Osteoblast (primary cell): ENCODE data around the gene ANKRD55. TPM values are rescaled to one million over a fixed set of nuclear protein-coding genes. Genes with fewer than 3 reads are reported as not detected.

Experiments used
- DNase-seq: peaks from one replicate; pipeline ENCODE4 v3.0.0; 2011; ENCODE audit warnings: low spot score, mixed read lengths; ENCODE audit not compliant: insufficient read length; ENCODE audit errors: missing footprints
- H2AFZ ChIP-seq: 2 replicates; pipeline ENCODE4 v1.6.0; 2011; ENCODE audit warnings: mild to moderate bottlenecking, low read length
- H3K27ac ChIP-seq: 2 replicates; pipeline ENCODE4 v1.5.1; 2011; ENCODE audit warnings: mild to moderate bottlenecking, low read depth, low read length, moderate library complexity
- H3K27me3 ChIP-seq: 2 replicates; pipeline ENCODE4 v1.6.0; 2012; ENCODE audit warnings: mild to moderate bottlenecking, control low read depth, inconsistent platforms, low read length, moderate library complexity; ENCODE audit not compliant: insufficient read depth
- H3K36me3 ChIP-seq: 2 replicates; pipeline ENCODE4 v1.5.1; 2011; ENCODE audit warnings: mild to moderate bottlenecking, low read length, control low read depth, moderate library complexity; ENCODE audit not compliant: insufficient read depth
- H3K4me1 ChIP-seq: 2 replicates; pipeline ENCODE4 v1.5.1; 2011; ENCODE audit warnings: mild to moderate bottlenecking, low read length, control low read depth, moderate library complexity; ENCODE audit not compliant: insufficient read depth
- H3K4me2 ChIP-seq: 2 replicates; pipeline ENCODE4 v1.6.0; 2011; ENCODE audit warnings: mild to moderate bottlenecking, low read length; ENCODE audit not compliant: insufficient read depth
- H3K4me3 ChIP-seq: fragments of 200-600 bp; sonication (generic); 3 replicates; pipeline ENCODE4 v1.5.1; 2012; ENCODE audit warnings: mild to moderate bottlenecking, low read length, inconsistent platforms; ENCODE audit not compliant: insufficient read depth
- H3K79me2 ChIP-seq: 2 replicates; pipeline ENCODE4 v1.6.0; 2012; ENCODE audit warnings: mild to moderate bottlenecking, low read length, control low read depth, inconsistent platforms; ENCODE audit not compliant: insufficient read depth
- H3K9me3 ChIP-seq: 2 replicates; pipeline ENCODE4 v1.5.1; 2011; ENCODE audit warnings: low read depth, low read length, control low read depth
- H4K20me1 ChIP-seq: 2 replicates; pipeline ENCODE4 v1.6.0; 2012; ENCODE audit warnings: mild to moderate bottlenecking, low read length, control low read depth; ENCODE audit not compliant: insufficient read depth
- total RNA-seq: library from RNA; depleted of rRNA; stranded (reverse); fragments of >200 nt; gene quantifications from 2 replicates; pipeline ENCODE4 v1.2.3, GENCODE V29; 2012
- TF ChIP-seq, protein P1 (sequence below): IDR thresholded peaks from 2 replicates; pipeline ENCODE4 v1.5.1; 2011; ENCODE audit warnings: mild to moderate bottlenecking, low read depth, low read length, moderate library complexity; ENCODE audit errors: extremely low read depth

ANKRD55 gene
- total RNA-seq, 1 donor: not detected

GRCh38 chr5:56200971-56201666 lies 32.0 kb downstream of the ANKRD55 start:
- Histone ChIP-seq H3K36me3 (no peaks in the 10 kb centered on the region), H3K4me3 (no peak overlapping the region), H3K4me2 (no peak overlapping the region), H3K27me3 (no peaks in the 10 kb centered on the region), H3K9me3 (no peaks in the 10 kb centered on the region), H4K20me1 (no peaks in the 10 kb centered on the region), H2AFZ (no peak overlapping the region), H3K4me1 (peaks cover 16% of the 10 kb centered on the region), H3K79me2 (no peaks in the 10 kb centered on the region), H3K27ac (no peak overlapping the region)
- peak; percentile 11 for DNase-seq
- TF ChIP-seq, protein P1, sequence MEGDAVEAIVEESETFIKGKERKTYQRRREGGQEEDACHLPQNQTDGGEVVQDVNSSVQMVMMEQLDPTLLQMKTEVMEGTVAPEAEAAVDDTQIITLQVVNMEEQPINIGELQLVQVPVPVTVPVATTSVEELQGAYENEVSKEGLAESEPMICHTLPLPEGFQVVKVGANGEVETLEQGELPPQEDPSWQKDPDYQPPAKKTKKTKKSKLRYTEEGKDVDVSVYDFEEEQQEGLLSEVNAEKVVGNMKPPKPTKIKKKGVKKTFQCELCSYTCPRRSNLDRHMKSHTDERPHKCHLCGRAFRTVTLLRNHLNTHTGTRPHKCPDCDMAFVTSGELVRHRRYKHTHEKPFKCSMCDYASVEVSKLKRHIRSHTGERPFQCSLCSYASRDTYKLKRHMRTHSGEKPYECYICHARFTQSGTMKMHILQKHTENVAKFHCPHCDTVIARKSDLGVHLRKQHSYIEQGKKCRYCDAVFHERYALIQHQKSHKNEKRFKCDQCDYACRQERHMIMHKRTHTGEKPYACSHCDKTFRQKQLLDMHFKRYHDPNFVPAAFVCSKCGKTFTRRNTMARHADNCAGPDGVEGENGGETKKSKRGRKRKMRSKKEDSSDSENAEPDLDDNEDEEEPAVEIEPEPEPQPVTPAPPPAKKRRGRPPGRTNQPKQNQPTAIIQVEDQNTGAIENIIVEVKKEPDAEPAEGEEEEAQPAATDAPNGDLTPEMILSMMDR: peak; percentile 80

DNA sequence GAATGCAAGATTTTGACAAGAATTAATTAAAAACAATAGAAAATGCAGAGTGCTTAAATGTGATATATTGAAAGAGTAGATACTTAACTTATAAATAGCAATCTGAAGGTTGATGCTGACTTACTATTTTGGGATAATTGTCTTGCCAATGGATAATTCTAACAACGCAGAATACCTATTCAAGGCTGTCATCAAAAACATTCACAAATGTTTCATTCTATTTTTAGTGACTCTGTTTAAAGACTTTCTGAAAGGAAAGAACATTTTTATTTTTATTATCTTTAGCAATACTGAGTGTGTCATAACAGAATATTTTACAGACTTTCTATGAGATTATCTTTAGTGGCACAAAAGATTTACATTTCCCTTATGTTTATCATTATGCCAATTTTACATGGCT lies 38.1 kb downstream of the ANKRD55 start:
- Histone ChIP-seq H3K4me2 (no peak overlapping the region), H3K4me3 (no peak overlapping the region), H3K27ac (no peak overlapping the region), H3K79me2 (no peaks in the 10 kb centered on the region), H3K27me3 (no peaks in the 10 kb centered on the region), H3K4me1 (no peaks in the 10 kb centered on the region), H3K9me3 (no peaks in the 10 kb centered on the region), H3K36me3 (no peaks in the 10 kb centered on the region), H4K20me1 (no peaks in the 10 kb centered on the region), H2AFZ (no peak overlapping the region)
- DNase-seq: peak; percentile 22
- TF ChIP-seq, protein P1: no peak

- Histone ChIP-seq H3K27me3 (no peaks in the 10 kb centered on the region), H3K36me3 (no peaks in the 10 kb centered on the region), H4K20me1 (no peaks in the 10 kb centered on the region), H2AFZ (no peak overlapping the region), H3K4me3 (no peak overlapping the region), H3K9me3 (no peaks in the 10 kb centered on the region), H3K79me2 (no peaks in the 10 kb centered on the region), H3K27ac (no peak overlapping the region), H3K4me1 (no peaks in the 10 kb centered on the region), H3K4me2 (no peak overlapping the region)
- peak; percentile 27 for DNase-seq
- TF ChIP-seq, protein P1: no peak
Measured at GRCh38 chr5:56192246-56192645, 40.9 kb downstream of the ANKRD55 start.

DNA sequence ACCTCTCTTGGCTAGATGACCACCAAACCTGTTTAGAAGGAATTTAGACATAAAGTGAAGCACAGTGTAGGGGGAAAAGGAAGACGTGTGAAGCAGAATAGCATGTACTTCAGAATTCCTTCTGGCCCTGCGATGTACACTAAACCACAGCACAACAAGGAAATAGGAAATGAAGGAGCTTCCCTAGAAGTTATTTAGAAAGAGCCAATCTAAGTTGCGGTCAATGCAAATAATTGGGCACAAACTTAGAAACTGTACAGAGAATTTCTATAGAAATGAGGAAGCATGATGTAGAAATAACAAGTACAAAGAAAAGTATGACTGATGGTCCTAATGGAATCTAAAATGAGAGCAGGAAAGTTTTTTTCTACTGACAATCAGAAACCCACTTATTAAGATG lies 41.5 kb downstream of the ANKRD55 start:
- H2AFZ ChIP-seq: no peak overlapping the region
- H3K9me3 ChIP-seq: no peaks in the 10 kb centered on the region
- TF ChIP-seq, protein P1: no peak
- H3K36me3 ChIP-seq: no peaks in the 10 kb centered on the region
- H3K27ac ChIP-seq: no peak overlapping the region
- no peak for DNase-seq
- no peak overlapping the region for H3K4me2 ChIP-seq
- no peaks in the 10 kb centered on the region for H3K4me1 ChIP-seq
- H3K27me3 ChIP-seq: no peaks in the 10 kb centered on the region
- H3K79me2 ChIP-seq: no peaks in the 10 kb centered on the region
- no peaks in the 10 kb centered on the region for H4K20me1 ChIP-seq
- no peak overlapping the region for H3K4me3 ChIP-seq
